ENCODE measurements around the gene CHRNB1.
A peak's percentile ranks its signal among the peaks of the same experiment; 100 is the strongest.

CHRNB1 gene

GRCh38 chr17:7415784-7416183, 29.1 kb upstream of the CHRNB1 start:
- no peak for DNase-seq (ENCODE audit: low read depth)

- no peak for DNase-seq (ENCODE audit: low read depth)
Measured at GRCh38 chr17:7416323-7416722, 28.5 kb upstream of the CHRNB1 start.

- DNase-seq (ENCODE audit: low read depth), result no peak
Measured at GRCh38 chr17:7417056-7417655, 27.7 kb upstream of the CHRNB1 start.

- no peak for DNase-seq (ENCODE audit: low read depth)
Measured at GRCh38 chr17:7418472-7419152, 26.2 kb upstream of the CHRNB1 start.

- no peak for DNase-seq (ENCODE audit: low read depth)
Measured at GRCh38 chr17:7419819-7420610, 24.8 kb upstream of the CHRNB1 start, which contains the start of gene SPEM1. SPEM1 (plus strand) TSS chr17:7420324; CDS start chr17:7420385, 61 bp downstream.

GRCh38 chr17:7421186-7421585, 23.7 kb upstream of the CHRNB1 start:
- no peak for DNase-seq (ENCODE audit: low read depth)

- no peak for DNase-seq (ENCODE audit: low read depth)
Measured at GRCh38 chr17:7423679-7424078, 21.2 kb upstream of the CHRNB1 start.

GRCh38 chr17:7425316-7425715, 19.5 kb upstream of the CHRNB1 start, which contains the start of gene SPEM2:
SPEM2 (plus strand) TSS chr17:7425616; CDS start chr17:7425689, 73 bp downstream.
- DNase-seq (ENCODE audit: low read depth), result no peak

GRCh38 chr17:7425756-7426155, 19.1 kb upstream of the CHRNB1 start:
- no peak for DNase-seq (ENCODE audit: low read depth)

- DNase-seq (ENCODE audit: low read depth), result no peak
Measured at GRCh38 chr17:7426203-7426863, 18.5 kb upstream of the CHRNB1 start.

GRCh38 chr17:7426896-7427489, 17.9 kb upstream of the CHRNB1 start:
- DNase-seq (ENCODE audit: low read depth), result no peak

- DNase-seq (ENCODE audit: low read depth), result no peak
Measured at GRCh38 chr17:7427549-7427948, 17.3 kb upstream of the CHRNB1 start.

- DNase-seq (ENCODE audit: low read depth), result no peak
Measured at GRCh38 chr17:7428557-7428956, 16.3 kb upstream of the CHRNB1 start, which contains the start of gene SPEM3. SPEM3 (plus strand) TSS chr17:7428857; CDS start chr17:7428903, 46 bp downstream.

GRCh38 chr17:7429722-7430121, 15.1 kb upstream of the CHRNB1 start:
- DNase-seq (ENCODE audit: low read depth), result no peak

- DNase-seq (ENCODE audit: low read depth), result no peak
Measured at GRCh38 chr17:7431231-7431630, 13.6 kb upstream of the CHRNB1 start.

- DNase-seq (ENCODE audit: low read depth), result no peak
Measured at GRCh38 chr17:7432296-7432695, 12.6 kb upstream of the CHRNB1 start.

- DNase-seq (ENCODE audit: low read depth), result peak; percentile 51
Measured at GRCh38 chr17:7435676-7436555, 8.9 kb upstream of the CHRNB1 start.

GRCh38 chr17:7436556-7437368, 8.1 kb upstream of the CHRNB1 start:
- DNase-seq (ENCODE audit: low read depth), result peak; percentile 88

GRCh38 chr17:7437369-7437863, 7.4 kb upstream of the CHRNB1 start:
- DNase-seq (ENCODE audit: low read depth), result no peak

Measured in activated T-cell treated with anti-CD3 and anti-CD28 coated beads for 48 hours (primary cell).